IgD-negative memory B cell (primary cell): ENCODE measurements around the gene PIGH. TPM values are rescaled to one million over a fixed set of nuclear protein-coding genes. Genes with fewer than 3 reads are reported as not detected.

Experiments used
- polyA plus RNA-seq: library from polyadenylated mRNA; unstranded; fragments of 300-500 nt; fragmentation: Illumina TruSeq; gene quantifications from one replicate; pipeline ENCODE4 v1.2.3, GENCODE V29; 2021

PIGH gene
- polyA plus RNA-seq, 1 donor from 2014 or later, result 46.6 TPM

Other genes starting within 250 kb of the PIGH start
- gene ATP6V1D, start 240.5 kb downstream of the PIGH start, polyA plus RNA-seq, result 38.1 TPM
- 124 TPM for gene EIF2S1, start 239.9 kb downstream of the PIGH start, polyA plus RNA-seq
- not detected for gene PLEK2, start 188.1 kb downstream of the PIGH start, polyA plus RNA-seq
- gene TMEM229B, start 111.5 kb downstream of the PIGH start, polyA plus RNA-seq, result 7.0 TPM
- not detected for gene PLEKHH1, start 67.0 kb downstream of the PIGH start, polyA plus RNA-seq
- 1.8 TPM for gene ARG2, start 19.7 kb upstream of the PIGH start, polyA plus RNA-seq
- 84.8 TPM for gene VTI1B, start 74.4 kb upstream of the PIGH start, polyA plus RNA-seq
- 58.5 TPM for gene RDH11, start 95.5 kb upstream of the PIGH start, polyA plus RNA-seq
- gene RDH12, start 101.6 kb upstream of the PIGH start, polyA plus RNA-seq, result 0.11 TPM
- 3.7 TPM for gene ZFYVE26, start 216.3 kb upstream of the PIGH start, polyA plus RNA-seq
- 24.9 TPM for gene RAD51B, start 219.5 kb upstream of the PIGH start, polyA plus RNA-seq